ENCODE results near the gene TLX2.
A peak's percentile ranks its signal among the peaks of the same experiment; 100 is the strongest.

TLX2 gene

DNA sequence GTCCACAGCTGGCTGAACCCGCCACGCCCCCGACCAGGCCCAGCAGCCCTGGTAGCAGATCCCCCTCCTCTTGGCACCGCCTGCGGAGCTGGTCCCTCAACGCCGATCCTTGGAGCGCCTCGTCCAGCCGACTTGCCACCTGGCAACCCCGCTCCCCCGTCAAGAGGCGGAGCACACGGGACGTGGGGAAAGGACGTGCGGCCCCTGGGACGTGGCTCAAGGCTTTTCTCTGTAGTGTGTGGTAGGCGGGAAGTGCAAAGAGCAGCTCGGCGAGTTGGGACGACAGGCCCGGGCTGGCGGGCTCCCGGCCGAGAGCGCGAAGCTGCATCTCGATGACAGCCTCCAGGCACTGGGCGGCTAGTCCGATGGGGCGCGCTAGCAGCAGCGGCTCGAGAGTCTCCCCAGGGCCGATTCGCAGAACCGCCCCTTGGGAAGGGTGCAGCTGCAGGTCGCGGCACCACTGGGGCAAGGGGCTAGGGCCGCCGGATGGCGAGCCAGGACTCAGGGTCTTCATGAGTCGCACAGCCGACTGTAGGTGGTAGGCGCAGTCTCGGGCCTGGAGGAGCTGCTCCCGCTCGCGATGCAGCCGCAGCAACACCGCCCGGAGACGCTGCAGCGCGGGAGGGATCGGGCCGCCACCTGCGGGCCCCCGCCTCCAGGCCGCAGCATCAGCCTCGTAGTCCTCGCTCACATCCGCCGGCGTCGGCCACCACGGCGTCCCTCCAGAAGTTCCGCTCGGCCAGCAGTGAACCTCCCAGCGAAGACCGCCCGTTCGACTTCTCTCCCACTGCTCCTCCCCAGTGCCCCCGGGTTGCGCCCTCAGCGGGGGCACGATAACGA is 32.1 kb upstream of the TLX2 start (continued):
- TF ChIP-seq ZBTB17 (tag by site-specific recombination; IDR thresholded peaks at IDR 0.05) (peak; percentile 34; the same call in 1 of the 2 replicates), ZNF174 (tag by site-specific recombination; IDR thresholded peaks at IDR 0.05) (no peak), ZNF501 (tag by site-specific recombination; IDR thresholded peaks at IDR 0.05) (no peak), HOXC10 (CRISPR knock-in tag; IDR thresholded peaks at IDR 0.05) (no peak; the same call in 1 of the 2 replicates), ZNF701 (tag by site-specific recombination; IDR thresholded peaks at IDR 0.05) (no peak), ZNF768 (tag by site-specific recombination; IDR thresholded peaks at IDR 0.05) (no peak), SP2 (tag by site-specific recombination; IDR thresholded peaks at IDR 0.05) (peak; percentile 23), ZNF184 (tag by site-specific recombination; IDR thresholded peaks at IDR 0.05) (no peak), ZNF394 (tag by site-specific recombination; IDR thresholded peaks at IDR 0.05; ENCODE audit: borderline replicate concordance) (no peak), KLF9 (tag by site-specific recombination; IDR thresholded peaks at IDR 0.05; ENCODE audit: low read depth) (0 out of 2 replicates have a peak, but pooled peaks have one; percentile 12), SALL2 (tag by site-specific recombination; IDR thresholded peaks at IDR 0.05; ENCODE audit: borderline replicate concordance) (no peak), ZBTB8A (tag by site-specific recombination; IDR thresholded peaks at IDR 0.05) (no peak), ZNF610 (tag by site-specific recombination; IDR thresholded peaks at IDR 0.05; ENCODE audit: borderline replicate concordance) (no peak), ZNF16 (tag by site-specific recombination; IDR thresholded peaks at IDR 0.05; ENCODE audit: low read depth) (no peak), ZNF571 (tag by site-specific recombination; IDR thresholded peaks at IDR 0.05) (no peak), GLI4 (tag by site-specific recombination; IDR thresholded peaks at IDR 0.05) (no peak), ZFP3 (tag by site-specific recombination; IDR thresholded peaks at IDR 0.05; ENCODE audit: low read depth) (no peak), ZNF221 (tag by site-specific recombination; IDR thresholded peaks at IDR 0.05; ENCODE audit: borderline replicate concordance) (no peak), ZIC2 (tag by site-specific recombination; IDR thresholded peaks at IDR 0.05) (peak; percentile 82), ZNF248 (tag by site-specific recombination; IDR thresholded peaks at IDR 0.05) (no peak), ZXDB (tag by site-specific recombination; IDR thresholded peaks at IDR 0.05) (peak; percentile 0; the same call in 1 of the 2 replicates), HIC1 (tag by site-specific recombination; IDR thresholded peaks at IDR 0.05) (no peak), OVOL3 (tag by site-specific recombination; IDR thresholded peaks at IDR 0.05) (no peak), ZNF426 (tag by site-specific recombination; IDR thresholded peaks at IDR 0.05) (no peak), ZNF341 (tag by site-specific recombination; IDR thresholded peaks at IDR 0.05; ENCODE audit: low read depth) (peak; percentile 36), BCL6B (tag by site-specific recombination; IDR thresholded peaks at IDR 0.05) (no peak), ZSCAN23 (tag by site-specific recombination; IDR thresholded peaks at IDR 0.05) (no peak), ZNF121 (tag by site-specific recombination; IDR thresholded peaks at IDR 0.05) (no peak), ZNF114 (tag by site-specific recombination; IDR thresholded peaks at IDR 0.05) (no peak), ZNF19 (tag by site-specific recombination; IDR thresholded peaks at IDR 0.05; ENCODE audit: low read depth) (no peak)
- TF ChIP-seq, protein P1, sequence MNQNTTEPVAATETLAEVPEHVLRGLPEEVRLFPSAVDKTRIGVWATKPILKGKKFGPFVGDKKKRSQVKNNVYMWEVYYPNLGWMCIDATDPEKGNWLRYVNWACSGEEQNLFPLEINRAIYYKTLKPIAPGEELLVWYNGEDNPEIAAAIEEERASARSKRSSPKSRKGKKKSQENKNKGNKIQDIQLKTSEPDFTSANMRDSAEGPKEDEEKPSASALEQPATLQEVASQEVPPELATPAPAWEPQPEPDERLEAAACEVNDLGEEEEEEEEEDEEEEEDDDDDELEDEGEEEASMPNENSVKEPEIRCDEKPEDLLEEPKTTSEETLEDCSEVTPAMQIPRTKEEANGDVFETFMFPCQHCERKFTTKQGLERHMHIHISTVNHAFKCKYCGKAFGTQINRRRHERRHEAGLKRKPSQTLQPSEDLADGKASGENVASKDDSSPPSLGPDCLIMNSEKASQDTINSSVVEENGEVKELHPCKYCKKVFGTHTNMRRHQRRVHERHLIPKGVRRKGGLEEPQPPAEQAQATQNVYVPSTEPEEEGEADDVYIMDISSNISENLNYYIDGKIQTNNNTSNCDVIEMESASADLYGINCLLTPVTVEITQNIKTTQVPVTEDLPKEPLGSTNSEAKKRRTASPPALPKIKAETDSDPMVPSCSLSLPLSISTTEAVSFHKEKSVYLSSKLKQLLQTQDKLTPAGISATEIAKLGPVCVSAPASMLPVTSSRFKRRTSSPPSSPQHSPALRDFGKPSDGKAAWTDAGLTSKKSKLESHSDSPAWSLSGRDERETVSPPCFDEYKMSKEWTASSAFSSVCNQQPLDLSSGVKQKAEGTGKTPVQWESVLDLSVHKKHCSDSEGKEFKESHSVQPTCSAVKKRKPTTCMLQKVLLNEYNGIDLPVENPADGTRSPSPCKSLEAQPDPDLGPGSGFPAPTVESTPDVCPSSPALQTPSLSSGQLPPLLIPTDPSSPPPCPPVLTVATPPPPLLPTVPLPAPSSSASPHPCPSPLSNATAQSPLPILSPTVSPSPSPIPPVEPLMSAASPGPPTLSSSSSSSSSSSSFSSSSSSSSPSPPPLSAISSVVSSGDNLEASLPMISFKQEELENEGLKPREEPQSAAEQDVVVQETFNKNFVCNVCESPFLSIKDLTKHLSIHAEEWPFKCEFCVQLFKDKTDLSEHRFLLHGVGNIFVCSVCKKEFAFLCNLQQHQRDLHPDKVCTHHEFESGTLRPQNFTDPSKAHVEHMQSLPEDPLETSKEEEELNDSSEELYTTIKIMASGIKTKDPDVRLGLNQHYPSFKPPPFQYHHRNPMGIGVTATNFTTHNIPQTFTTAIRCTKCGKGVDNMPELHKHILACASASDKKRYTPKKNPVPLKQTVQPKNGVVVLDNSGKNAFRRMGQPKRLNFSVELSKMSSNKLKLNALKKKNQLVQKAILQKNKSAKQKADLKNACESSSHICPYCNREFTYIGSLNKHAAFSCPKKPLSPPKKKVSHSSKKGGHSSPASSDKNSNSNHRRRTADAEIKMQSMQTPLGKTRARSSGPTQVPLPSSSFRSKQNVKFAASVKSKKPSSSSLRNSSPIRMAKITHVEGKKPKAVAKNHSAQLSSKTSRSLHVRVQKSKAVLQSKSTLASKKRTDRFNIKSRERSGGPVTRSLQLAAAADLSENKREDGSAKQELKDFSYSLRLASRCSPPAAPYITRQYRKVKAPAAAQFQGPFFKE (tag by site-specific recombination; IDR thresholded peaks at IDR 0.05; ENCODE audit: borderline replicate concordance) = peak; percentile 83; the same call in 1 of the 2 replicates

All from HEK293 (cell line).